Retinal pigment epithelial cell (primary cell): ENCODE data around the gene CHSY1.

Source experiments
- DNase-seq: peaks from one replicate; pipeline ENCODE4 v3.0.0-alpha.2; 2010; ENCODE audit warnings: low read depth
- H3K4me3 ChIP-seq: 2 replicates; pipeline ENCODE4 v1.5.1; 2011; ENCODE audit warnings: mild to moderate bottlenecking, low read length, control low read depth, moderate library complexity
- CTCF ChIP-seq: conservative IDR thresholded peaks from 2 replicates; pipeline ENCODE4 v1.5.1; 2011; ENCODE audit warnings: low read depth, low read length, control low read depth, inconsistent platforms

CHSY1 gene

GRCh38 chr15:101232677-101233076 lies 19.2 kb downstream of the CHSY1 start:
- TF ChIP-seq CTCF, result no peak

GRCh38 chr15:101228313-101228712 lies 23.5 kb downstream of the CHSY1 start:
- H3K4me3 ChIP-seq, result no peak overlapping the region
- no peak for TF ChIP-seq CTCF
- no peak for DNase-seq

More at GRCh38 chr15:101232677-101233076, 19.2 kb downstream of the CHSY1 start:
- DNase-seq, result no peak
- no peak overlapping the region for H3K4me3 ChIP-seq

GRCh38 chr15:101225658-101226057 lies 26.2 kb downstream of the CHSY1 start:
- DNase-seq, result no peak
- no peak overlapping the region for H3K4me3 ChIP-seq
- no peak for TF ChIP-seq CTCF

DNA sequence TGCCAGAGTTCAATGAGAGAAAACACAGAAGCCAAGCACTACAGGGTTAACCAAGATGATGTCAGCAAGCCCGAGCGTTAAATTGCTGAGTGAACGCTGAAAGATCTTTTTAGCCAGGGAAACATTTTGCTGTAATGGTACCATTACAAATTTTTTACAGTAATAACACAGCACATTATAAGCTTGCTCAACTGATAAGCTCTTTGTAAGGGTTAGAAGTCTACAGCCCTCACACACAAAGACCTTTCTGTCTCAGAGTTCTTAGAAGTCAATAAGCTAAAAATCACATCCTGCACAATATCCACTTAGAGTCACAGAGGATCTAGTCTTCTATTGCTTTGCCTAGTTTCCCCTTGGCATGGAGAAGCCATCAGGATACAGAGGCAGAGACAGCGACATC lies 29.9 kb downstream of the CHSY1 start:
- H3K4me3 ChIP-seq, result no peak overlapping the region
- no peak for TF ChIP-seq CTCF
- no peak for DNase-seq

DNA sequence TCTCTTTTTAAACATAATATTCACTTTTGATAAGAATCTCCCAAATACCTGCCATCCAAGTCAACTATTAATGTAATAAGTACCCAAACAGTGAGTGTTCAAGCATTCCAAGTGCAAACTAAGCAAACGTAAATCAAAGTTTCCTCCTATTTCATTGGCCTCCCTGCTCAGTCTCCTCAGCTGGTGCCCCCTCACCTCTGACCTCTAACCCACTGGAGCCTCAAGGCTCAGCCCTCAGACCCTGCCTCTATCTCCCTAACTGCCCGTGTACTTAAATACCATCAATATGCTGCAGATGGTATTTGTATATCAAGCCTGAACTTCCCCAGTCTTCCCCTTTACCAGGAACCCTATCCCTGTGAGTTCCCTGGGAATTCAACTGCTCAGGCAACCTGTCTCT lies 31.8 kb downstream of the CHSY1 start:
- no peak for DNase-seq
- no peak for TF ChIP-seq CTCF
- no peak overlapping the region for H3K4me3 ChIP-seq

GRCh38 chr15:101219441-101219840 lies 32.4 kb downstream of the CHSY1 start:
- TF ChIP-seq CTCF, result no peak
- no peak overlapping the region for H3K4me3 ChIP-seq
- DNase-seq, result no peak

DNA sequence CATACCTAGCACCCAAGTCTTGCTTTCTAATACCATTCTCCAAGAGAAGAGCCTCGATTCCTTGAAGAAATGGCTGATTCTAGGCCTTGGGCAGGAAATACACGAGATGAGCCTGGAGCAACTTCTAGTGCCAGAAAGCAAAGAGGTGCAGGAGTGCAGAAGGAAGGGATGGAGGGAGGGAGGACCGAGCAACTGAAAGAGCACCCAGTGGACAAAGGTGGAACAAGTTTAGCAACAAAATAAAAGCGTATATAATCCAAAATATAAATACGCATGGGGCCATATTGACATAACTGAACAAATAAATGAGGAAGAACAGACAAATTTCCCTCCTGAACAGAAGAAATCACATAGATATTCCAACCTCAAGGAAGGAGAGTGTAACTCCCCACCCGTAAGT lies 34.4 kb downstream of the CHSY1 start:
- H3K4me3 ChIP-seq, result no peak overlapping the region

More for the DNA sequence above, 34.4 kb downstream of the CHSY1 start:
- no peak for DNase-seq
- no peak for TF ChIP-seq CTCF
